Loucy (cell line): Measurements from ENCODE around the gene SLC35F3.

Experiments
- CTCF ChIP-seq: fragments of 200-600 bp; sonication (generic); conservative IDR thresholded peaks from 2 replicates; pipeline ENCODE4 v1.5.1; 2014; ENCODE audit warnings: mild to moderate bottlenecking, antibody characterized with exemption, low read length
- EZH2phosphoT487 ChIP-seq: fragments of 200-600 bp; IDR thresholded peaks from 2 replicates; pipeline ENCODE4 v1.6.1; 2018; ENCODE audit warnings: antibody characterized with exemption, mild to moderate bottlenecking, moderate library complexity, borderline replicate concordance

GRCh38 chr1:234150892-234151291 lies 246.4 kb downstream of the SLC35F3 start:
- no peak for TF ChIP-seq EZH2phosphoT487
- TF ChIP-seq CTCF: no peak
